ENCODE measurements around the gene MYADML2.

DNA sequence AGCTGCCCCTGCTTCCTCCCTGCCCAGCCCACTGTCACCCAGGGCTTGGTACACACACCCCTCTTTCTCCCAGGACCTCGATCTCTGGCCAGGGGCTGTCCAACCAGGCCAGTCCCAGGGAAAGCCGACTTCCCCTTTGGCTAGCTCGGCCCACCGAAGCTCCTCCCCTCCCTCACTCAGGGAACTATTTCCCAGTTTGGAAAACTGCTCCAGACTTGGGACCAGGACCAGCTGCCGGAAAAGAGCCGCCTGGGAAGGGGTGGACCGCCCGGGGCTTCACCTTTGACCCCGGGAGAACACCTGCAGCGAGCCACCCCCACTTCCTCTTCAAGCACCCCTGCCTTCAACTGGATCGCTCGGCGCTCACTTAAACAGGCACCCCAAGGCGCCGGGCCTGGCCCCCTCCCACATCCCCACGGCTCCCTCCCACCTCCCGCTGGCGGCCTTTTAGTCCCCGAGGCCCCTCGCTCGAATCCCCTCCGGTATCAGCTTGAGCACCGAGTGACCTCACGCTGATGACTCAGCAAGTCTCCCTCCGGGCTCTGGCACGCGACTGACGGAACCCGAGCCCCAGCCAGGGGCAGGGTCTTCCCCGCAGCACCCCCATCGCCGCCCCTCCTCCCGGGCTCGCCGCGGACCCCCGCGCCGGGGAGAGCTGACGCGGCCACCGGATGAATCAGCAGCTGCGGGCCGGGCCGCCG, 20.4 kb downstream of the MYADML2 start:
- TF ChIP-seq, protein P1, sequence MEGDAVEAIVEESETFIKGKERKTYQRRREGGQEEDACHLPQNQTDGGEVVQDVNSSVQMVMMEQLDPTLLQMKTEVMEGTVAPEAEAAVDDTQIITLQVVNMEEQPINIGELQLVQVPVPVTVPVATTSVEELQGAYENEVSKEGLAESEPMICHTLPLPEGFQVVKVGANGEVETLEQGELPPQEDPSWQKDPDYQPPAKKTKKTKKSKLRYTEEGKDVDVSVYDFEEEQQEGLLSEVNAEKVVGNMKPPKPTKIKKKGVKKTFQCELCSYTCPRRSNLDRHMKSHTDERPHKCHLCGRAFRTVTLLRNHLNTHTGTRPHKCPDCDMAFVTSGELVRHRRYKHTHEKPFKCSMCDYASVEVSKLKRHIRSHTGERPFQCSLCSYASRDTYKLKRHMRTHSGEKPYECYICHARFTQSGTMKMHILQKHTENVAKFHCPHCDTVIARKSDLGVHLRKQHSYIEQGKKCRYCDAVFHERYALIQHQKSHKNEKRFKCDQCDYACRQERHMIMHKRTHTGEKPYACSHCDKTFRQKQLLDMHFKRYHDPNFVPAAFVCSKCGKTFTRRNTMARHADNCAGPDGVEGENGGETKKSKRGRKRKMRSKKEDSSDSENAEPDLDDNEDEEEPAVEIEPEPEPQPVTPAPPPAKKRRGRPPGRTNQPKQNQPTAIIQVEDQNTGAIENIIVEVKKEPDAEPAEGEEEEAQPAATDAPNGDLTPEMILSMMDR (conservative IDR thresholded peaks at IDR 0.05), result no peak
- no peak for TF ChIP-seq EZH2 (IDR thresholded peaks at IDR 0.05; ENCODE audit: low read depth)

All from PC-9 (cell line).